Stimulated activated CD4-positive, alpha-beta T cell treated with anti-CD3 and anti-CD28 coated beads, Interleukin-4, amount 100 ng/mL, for 48 hours (primary cell): ENCODE data around the gene DMTF1.
"Not testable (repeated sequence)": the region's sequence is repeated elsewhere in the genome, so short reads cannot be mapped to it uniquely, and the experiment has no call there.

Source experiments
- DNase-seq, 2 donors: peaks; one replicate each; pipeline ENCODE4 v3.0.0-alpha.2; 2020; ENCODE audit warnings: low read depth in 2 of 2

DMTF1 gene

DNA sequence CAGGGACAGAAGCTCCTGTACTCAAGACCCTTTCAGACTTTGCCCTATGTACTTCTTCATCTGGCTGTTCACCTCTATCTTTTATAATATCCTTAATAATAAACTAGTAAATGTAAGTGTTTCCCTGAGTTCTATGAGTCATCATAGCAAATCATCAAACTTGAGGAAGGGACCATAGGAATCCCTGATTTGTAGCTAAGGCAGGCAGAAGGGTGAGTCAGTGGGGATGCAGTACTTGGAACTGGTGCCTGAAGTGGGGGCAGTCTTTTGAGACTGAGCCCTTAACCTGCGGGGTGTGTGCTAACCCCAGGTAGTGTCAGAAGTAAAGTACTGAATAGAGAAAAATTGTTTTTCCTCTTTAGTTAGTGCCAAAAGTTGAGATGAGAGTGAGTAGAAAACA, 73.4 kb downstream of the DMTF1 start:
- no peak for DNase-seq

DNA sequence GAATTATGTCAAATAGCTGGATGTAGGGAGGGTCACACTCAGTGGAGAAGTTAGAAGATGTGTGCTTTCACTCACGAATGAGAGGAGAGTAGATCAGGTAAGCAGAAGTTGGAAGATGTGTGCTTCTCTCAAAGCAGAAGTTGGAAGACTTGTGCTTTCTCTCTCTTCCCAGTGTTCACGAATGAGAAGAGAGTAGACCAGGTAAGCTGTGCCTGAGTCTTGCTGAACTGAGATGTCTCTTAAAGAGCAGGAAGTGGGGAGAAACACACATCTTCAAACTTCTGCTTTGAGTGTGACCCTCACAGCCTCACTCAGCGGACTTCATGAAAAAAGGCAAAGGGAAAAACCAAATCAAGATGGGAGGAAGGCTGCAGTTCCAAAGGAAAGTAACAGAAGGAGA, 74.2 kb downstream of the DMTF1 start:
- DNase-seq: no peak

DNA sequence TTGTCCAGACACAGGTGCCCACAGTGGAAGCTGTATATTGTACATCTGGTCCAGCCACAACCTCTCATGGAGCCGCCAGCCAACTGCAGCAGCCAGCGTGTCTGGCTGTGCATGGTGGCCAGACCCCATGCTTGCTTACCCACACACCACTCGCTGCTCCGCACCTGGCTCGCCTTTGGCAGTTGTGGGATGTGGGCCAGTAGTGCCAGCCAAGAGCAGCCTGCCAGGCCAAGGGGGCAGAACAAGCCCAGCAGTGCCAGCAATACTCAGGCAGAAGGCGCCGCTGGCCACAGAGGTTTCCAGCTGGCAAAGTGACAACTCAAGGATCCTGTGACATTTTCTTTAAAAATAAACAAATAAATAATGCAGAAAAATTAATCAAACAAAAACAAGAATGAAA, 79.0 kb downstream of the DMTF1 start:
- DNase-seq: no peak

DNA sequence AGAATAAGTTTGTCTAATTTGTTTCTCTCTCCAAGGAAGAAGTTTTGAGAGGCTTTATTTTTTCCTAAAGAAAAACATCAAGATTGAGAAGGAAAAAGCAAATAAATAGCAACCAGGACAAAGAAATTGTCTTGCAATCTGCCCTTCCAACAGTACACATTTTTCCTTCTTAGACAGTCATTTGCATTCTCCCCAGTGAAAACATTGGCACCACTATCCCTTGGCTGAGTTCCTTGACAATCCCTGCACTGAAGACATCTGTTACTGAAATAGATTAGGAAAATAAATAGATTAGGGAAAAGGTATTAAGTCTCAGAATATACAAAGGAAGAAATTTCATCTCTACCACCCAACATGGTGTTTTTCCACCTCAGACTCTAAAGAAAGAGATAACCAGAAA, 79.5 kb downstream of the DMTF1 start:
- no peak for DNase-seq

DNA sequence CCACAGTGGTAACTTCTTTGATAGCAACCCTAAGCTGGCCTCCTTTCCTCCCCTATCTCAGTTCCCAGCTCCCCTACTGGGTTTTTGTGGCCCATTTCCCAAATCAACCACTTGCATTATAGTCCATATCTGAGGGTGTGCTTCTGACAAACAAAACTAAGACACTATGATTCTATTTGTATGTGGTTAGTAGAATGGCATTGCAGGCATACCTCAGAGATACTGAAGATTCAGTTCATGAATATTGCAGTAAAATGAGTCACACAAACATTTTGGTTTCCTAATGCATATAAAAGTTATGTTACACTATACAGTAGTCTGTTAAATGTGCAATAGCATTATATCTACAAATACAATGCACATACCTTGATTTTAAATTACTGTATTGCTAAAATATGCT, 82.7 kb downstream of the DMTF1 start:
- DNase-seq: no peak

DNA sequence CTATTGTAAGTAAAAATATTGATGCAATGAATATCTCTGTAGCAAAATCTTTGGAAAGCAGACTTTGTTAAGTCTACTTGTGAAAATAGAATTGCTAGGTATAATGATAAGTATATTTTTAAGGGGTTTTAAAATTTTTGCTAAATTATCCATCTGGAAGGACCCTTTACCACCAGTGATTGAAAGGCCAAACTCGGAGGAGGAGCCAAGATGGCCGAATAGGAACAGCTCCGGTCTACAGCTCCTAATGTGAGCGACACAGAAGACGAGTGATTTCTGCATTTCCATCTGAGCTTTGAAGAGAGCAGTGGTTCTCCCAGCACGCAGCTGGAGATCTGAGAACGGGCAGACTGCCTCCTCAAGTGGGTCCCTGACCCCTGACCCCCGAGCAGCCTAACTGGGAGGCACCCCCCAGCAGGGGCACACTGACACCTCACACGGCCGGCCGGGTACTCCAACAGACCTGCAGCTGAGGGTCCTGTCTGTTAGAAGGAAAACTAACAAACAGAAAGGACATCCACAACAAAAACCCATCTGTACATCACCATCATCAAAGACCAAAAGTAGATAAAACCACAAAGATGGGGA, 86.3 kb downstream of the DMTF1 start:
- DNase-seq: not testable (repeated sequence)

DNA sequence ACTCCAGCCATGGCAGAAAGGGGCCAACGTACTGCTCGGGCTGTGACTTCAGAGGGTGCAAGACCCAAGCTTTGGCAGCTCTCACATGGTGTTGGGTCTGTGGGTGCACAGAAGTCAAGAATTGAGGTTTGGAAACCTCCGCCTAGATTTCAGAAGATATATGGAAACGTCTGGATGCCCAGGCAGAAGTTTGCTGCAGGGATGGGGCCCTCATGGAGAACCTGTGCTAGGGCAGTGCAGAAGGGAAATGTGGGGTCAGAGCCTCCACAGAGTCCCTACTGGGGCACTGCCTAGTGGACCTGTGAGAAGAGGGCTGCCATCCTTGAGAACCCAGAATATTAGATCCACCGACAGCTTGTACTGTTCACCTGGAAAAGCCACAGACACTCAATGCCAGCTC, 93.4 kb downstream of the DMTF1 start:
- DNase-seq: not testable (repeated sequence)
